CD4-positive, alpha-beta T cell (primary cell): ENCODE data around the gene ZKSCAN8. TPM values are rescaled to one million over a fixed set of nuclear protein-coding genes. Genes with fewer than 3 reads are reported as not detected.

Source experiments
- ATAC-seq: fragments of 200-7000 bp; cut with Tn5 transposase; one replicate; pipeline ENCODE4 v1.10.0; 2022; ENCODE audit warnings: mild to moderate bottlenecking; ENCODE audit not compliant: poor library complexity
- CTCF ChIA-PET: fragments of 350-600 bp; sonication (Branson Sonifier 250); formaldehyde crosslinking; loops from one replicate; lab custom pipeline; 2021; ENCODE audit warnings: antibody characterized with exemption, inconsistent platforms; lab: Charles Lee
- POLR2A ChIA-PET: fragments of 350-600 bp; sonication (Branson Sonifier 250); formaldehyde crosslinking; loops from one replicate; lab custom pipeline; 2021; ENCODE audit warnings: antibody characterized with exemption, inconsistent platforms; lab: Charles Lee
- DNase-seq, 14 experiments: peaks; one replicate each; pipeline ENCODE4 v3.0.0-alpha.2; 2013 to 2020; ENCODE audit warnings: mixed read lengths in 2 of 14
- H3K27ac ChIP-seq, 2 donors: one replicate each; pipeline versions ENCODE4 v1.5.1 to v1.7.0; 2013; ENCODE audit warnings: low read length in 2 of 2, low read depth in 1 of 2, mild to moderate bottlenecking in 1 of 2
- H3K27me3 ChIP-seq, 2 experiments: 1 replicate in 1 of 2; 2 replicates in 1 of 2; pipeline versions ENCODE4 v1.6.1 to v1.7.0; 2013; ENCODE audit warnings: low read length in 2 of 2, control low read depth in 1 of 2, mild to moderate bottlenecking in 1 of 2, moderate library complexity in 1 of 2; ENCODE audit not compliant: insufficient read depth in 2 of 2, control insufficient read depth in 1 of 2
- H3K36me3 ChIP-seq: one replicate; pipeline ENCODE4 v1.6.1; 2013; ENCODE audit warnings: low read length, control low read depth; ENCODE audit not compliant: insufficient read depth
- H3K4me1 ChIP-seq: one replicate; pipeline ENCODE4 v1.6.1; 2013; ENCODE audit warnings: low read length, control low read depth; ENCODE audit not compliant: insufficient read depth
- H3K4me3 ChIP-seq: one replicate; pipeline ENCODE4 v1.5.1; 2013; ENCODE audit warnings: mild to moderate bottlenecking, low read length, moderate library complexity
- H3K9me3 ChIP-seq, 2 experiments: 1 replicate in 1 of 2; 2 replicates in 1 of 2; pipeline versions ENCODE4 v1.6.1 to v1.7.0; 2013; ENCODE audit warnings: low read length in 2 of 2, mild to moderate bottlenecking in 2 of 2, control low read depth in 1 of 2, moderate library complexity in 1 of 2; ENCODE audit not compliant: control insufficient read depth in 1 of 2, insufficient read depth in 1 of 2
- H3K27ac Mint-ChIP-seq: one replicate; pipeline ENCODE4 v1.8.0; 2020; ENCODE audit warnings: mixed read lengths
- H3K27me3 Mint-ChIP-seq: one replicate; pipeline ENCODE4 v1.8.0; 2021; ENCODE audit warnings: mixed read lengths
- H3K36me3 Mint-ChIP-seq: one replicate; pipeline ENCODE4 v1.8.0; 2021; ENCODE audit warnings: low read depth, mixed read lengths
- H3K4me1 Mint-ChIP-seq: one replicate; pipeline ENCODE4 v1.8.0; 2021; ENCODE audit warnings: low read depth, mixed read lengths
- H3K4me3 Mint-ChIP-seq: one replicate; pipeline ENCODE4 v1.8.0; 2020; ENCODE audit warnings: mild to moderate bottlenecking, mixed read lengths
- H3K9me3 Mint-ChIP-seq: one replicate; pipeline ENCODE4 v1.8.0; 2020; ENCODE audit warnings: mixed read lengths
- CTCF ChIP-seq: fragments of 200-600 bp; IDR thresholded peaks from one replicate; pipeline ENCODE4 v1.8.0; 2022; ENCODE audit warnings: antibody characterized with exemption, mild to moderate bottlenecking
- intact Hi-C, 2 experiments: fragments of 100-400 bp; cut with DNase I in 1 of 2; cut with micrococcal nuclease in 1 of 2; formaldehyde crosslinking; loops; one replicate each; pipeline versions ENCODE4 v1.15.1 to v1.9.0; 2023 to 2025; cut with DNase I, micrococcal nuclease
- total RNA-seq, 174 experiments: library from RNA in 2 of 174; stranded (reverse) in 2 of 174; gene quantifications; one replicate each; pipeline ENCODE4 v1.2.3 and lab custom pipeline; 2021 to 2026

ZKSCAN8 gene
- total RNA-seq, 2 experiments from 2014 or later: 23.2 to 25.1 TPM

GRCh38 chr6:28171271-28171670 lies 29.6 kb downstream of the ZKSCAN8 start:
- CTCF ChIA-PET: no interaction called here
- POLR2A ChIA-PET: no interaction called here
- no peak for TF ChIP-seq CTCF

GRCh38 chr6:28172006-28172405 lies 30.3 kb downstream of the ZKSCAN8 start:
- H3K4me1 ChIP-seq: no peaks in the 10 kb centered on the region
- H3K27ac Mint-ChIP-seq: no peak overlapping the region
- no peak overlapping the region for H3K4me3 Mint-ChIP-seq
- no peaks in the 10 kb centered on the region for H3K9me3 ChIP-seq
- H3K27me3 ChIP-seq: peaks cover 3 to 4% of the 10 kb centered on the region in 2 experiments
- TF ChIP-seq CTCF: no peak
- H3K4me1 Mint-ChIP-seq: no peaks in the 10 kb centered on the region
- H3K36me3 Mint-ChIP-seq: no peaks in the 10 kb centered on the region
- no peak for ATAC-seq
- no peak overlapping the region for H3K4me3 ChIP-seq
- intact Hi-C loops: no loop called here
- H3K36me3 ChIP-seq: no peaks in the 10 kb centered on the region
- CTCF ChIA-PET: no interaction called here
- POLR2A ChIA-PET: no interaction called here
- H3K9me3 Mint-ChIP-seq: no peaks in the 10 kb centered on the region
- DNase-seq: no peak
- H3K27me3 Mint-ChIP-seq: peaks cover 29% of the 10 kb centered on the region
- H3K27ac ChIP-seq: no peak overlapping the region

More at GRCh38 chr6:28171271-28171670, 29.6 kb downstream of the ZKSCAN8 start:
- no peak overlapping the region for H3K27ac ChIP-seq
- intact Hi-C loops: no loop called here
- Mint-ChIP-seq H3K4me1 (no peaks in the 10 kb centered on the region), H3K27me3 (peaks cover 29% of the 10 kb centered on the region), H3K4me3 (no peak overlapping the region), H3K9me3 (no peaks in the 10 kb centered on the region), H3K27ac (no peak overlapping the region), H3K36me3 (no peaks in the 10 kb centered on the region)
- H3K4me3 ChIP-seq: no peak overlapping the region
- H3K27me3 ChIP-seq: peaks cover 3% of the 10 kb centered on the region in 2 experiments
- no peaks in the 10 kb centered on the region for H3K9me3 ChIP-seq
- ATAC-seq (no peak), DNase-seq (no peak)
- H3K4me1 ChIP-seq: no peaks in the 10 kb centered on the region
- H3K36me3 ChIP-seq: no peaks in the 10 kb centered on the region

- DNase-seq (no peak), ATAC-seq (no peak)
- no peaks in the 10 kb centered on the region for H3K9me3 Mint-ChIP-seq
- CTCF ChIA-PET: no interaction called here
- no peaks in the 10 kb centered on the region for H3K4me1 Mint-ChIP-seq
- no peaks in the 10 kb centered on the region for H3K4me1 ChIP-seq
- intact Hi-C loops: no loop called here
- H3K27ac ChIP-seq: no peak overlapping the region
- TF ChIP-seq CTCF: no peak
- POLR2A ChIA-PET: no interaction called here
- peaks cover 3 to 20% of the 10 kb centered on the region in 2 experiments for H3K27me3 ChIP-seq
- H3K4me3 Mint-ChIP-seq: no peak overlapping the region
- H3K4me3 ChIP-seq: no peak overlapping the region
- no peak overlapping the region for H3K27ac Mint-ChIP-seq
- H3K9me3 ChIP-seq: no peaks in the 10 kb centered on the region
- H3K27me3 Mint-ChIP-seq: peaks cover 62% of the 10 kb centered on the region
- no peaks in the 10 kb centered on the region for H3K36me3 Mint-ChIP-seq
- no peaks in the 10 kb centered on the region for H3K36me3 ChIP-seq
These were observed 34.7 kb downstream of the ZKSCAN8 start for GRCh38 chr6:28176373-28176772.
